Rectal smooth muscle tissue (tissue), 1 donor: Measurements from ENCODE around the gene SLIT1.

Experiments used
- H3K27ac ChIP-seq: one replicate; pipeline ENCODE4 v1.7.0; 2013; ENCODE audit warnings: low read depth, low read length, inconsistent platforms
- H3K27me3 ChIP-seq: one replicate; pipeline ENCODE4 v1.7.0; 2013; ENCODE audit warnings: low read length; ENCODE audit not compliant: control insufficient read depth, insufficient read depth
- H3K36me3 ChIP-seq: one replicate; pipeline ENCODE4 v1.7.0; 2013; ENCODE audit warnings: low read length; ENCODE audit not compliant: control insufficient read depth, insufficient read depth
- H3K4me1 ChIP-seq: one replicate; pipeline ENCODE4 v1.7.0; 2013; ENCODE audit warnings: low read length; ENCODE audit not compliant: control insufficient read depth, insufficient read depth
- H3K4me3 ChIP-seq: one replicate; pipeline ENCODE4 v1.7.0; 2013; ENCODE audit warnings: low read length
- H3K9ac ChIP-seq: one replicate; pipeline ENCODE4 v1.7.0; 2013; ENCODE audit warnings: low read length

Gene SLIT1

DNA sequence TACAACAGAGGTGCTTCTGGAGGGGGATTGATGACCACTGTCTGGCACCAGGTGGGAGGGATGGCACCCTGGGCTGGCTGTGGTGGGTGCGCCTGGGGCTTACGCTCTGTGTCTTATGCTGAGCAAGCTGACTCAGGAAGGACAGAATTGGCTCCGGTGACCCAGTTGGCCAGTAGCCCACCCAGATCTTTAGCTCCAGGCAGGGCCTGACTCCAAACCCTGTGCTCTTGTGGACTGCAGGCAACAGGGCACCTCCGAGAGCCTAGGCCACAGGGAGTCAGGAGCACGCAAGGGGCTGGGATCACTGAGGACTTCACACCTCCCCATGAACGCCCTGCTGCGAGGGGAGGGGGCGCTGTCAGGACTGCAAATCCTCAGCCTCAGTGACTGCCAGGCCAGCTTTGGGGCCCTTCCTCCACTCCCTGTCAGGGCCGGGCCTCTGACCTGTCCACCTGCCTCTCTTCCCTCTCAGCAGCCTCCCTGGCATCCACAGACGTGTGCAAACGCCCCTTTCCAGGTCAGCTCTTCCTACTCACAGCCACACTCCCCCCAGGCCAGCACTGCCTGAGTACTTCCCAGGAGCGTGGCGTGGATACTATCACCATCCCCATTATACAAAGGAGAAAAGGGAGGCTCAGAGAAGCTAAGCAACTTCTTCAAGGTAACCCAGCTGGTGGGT is 118.7 kb downstream of the SLIT1 start:
- H3K4me3 ChIP-seq = no peak overlapping the region
- H3K36me3 ChIP-seq = no peaks in the 10 kb centered on the region
- no peaks in the 10 kb centered on the region for H3K27me3 ChIP-seq
- H3K4me1 ChIP-seq = no peaks in the 10 kb centered on the region
- no peak overlapping the region for H3K9ac ChIP-seq
- no peak overlapping the region for H3K27ac ChIP-seq

DNA sequence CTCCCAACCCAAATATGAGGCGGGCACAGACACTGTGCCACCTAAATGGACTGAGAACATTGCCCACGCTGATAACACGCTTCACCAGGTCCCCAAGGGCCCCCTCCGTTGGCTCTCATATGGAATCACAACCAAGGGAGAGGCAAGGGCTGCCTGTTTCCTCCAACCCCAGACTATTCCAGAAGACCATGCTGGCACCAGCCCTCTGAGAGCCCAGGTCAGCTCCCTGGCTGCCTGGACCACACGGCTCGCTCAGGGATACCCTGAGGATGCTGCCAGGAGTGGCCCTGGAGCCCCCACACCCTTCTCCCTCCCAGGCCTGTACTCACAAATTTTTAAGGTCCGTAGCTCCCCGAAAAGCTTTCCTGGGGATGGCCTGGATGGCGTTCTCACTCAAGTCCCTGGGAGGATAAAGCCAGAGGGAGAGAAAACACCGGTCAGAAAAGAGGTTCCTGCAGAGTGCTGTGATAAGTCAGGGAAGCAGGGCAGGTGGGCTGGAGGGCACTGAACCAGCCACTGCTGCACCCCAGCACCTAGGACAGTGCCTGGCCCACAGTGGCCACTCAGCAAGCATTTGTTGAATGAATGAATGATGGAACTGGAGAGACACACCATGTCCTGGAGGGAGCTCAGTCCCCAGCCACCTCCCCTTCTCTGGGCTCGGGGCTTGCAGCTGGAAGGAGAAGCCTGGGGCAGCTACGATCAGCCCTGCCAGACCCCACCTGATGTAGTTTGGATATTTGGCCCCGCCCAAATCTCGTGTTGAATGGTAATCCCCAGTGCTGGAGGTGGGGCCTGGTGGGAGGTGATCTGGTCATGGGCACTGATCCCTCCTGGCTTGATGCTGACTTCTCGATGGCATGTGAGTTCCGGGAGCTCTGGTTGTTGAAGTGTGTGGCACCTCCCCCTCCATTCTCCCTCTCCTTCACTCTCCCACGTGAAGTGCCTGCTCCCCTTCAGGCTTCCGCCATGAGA is 119.8 kb downstream of the SLIT1 start:
- H3K4me1 ChIP-seq = no peaks in the 10 kb centered on the region
- no peak overlapping the region for H3K9ac ChIP-seq
- H3K27me3 ChIP-seq = no peaks in the 10 kb centered on the region
- no peak overlapping the region for H3K4me3 ChIP-seq
- no peaks in the 10 kb centered on the region for H3K36me3 ChIP-seq
- H3K27ac ChIP-seq = no peak overlapping the region

DNA sequence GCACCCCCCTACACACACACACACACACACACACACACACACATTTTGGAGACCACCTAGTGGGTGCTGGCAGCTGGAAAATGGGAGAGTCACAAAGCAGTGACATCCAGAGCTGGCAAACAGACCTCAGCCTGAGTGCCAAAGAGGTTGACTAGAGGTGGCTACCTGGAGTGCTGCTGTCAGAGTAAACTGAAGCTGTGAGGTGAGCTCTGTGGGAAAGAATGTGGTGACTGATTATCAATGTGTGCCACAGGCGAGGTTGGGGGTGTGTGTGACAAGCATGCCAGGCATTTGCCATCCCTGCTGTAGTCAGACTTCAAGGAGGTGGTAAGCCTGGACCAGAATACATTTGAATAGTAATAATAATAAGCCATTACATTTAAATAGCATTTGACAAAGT is 120.6 kb downstream of the SLIT1 start:
- no peak overlapping the region for H3K27ac ChIP-seq
- no peaks in the 10 kb centered on the region for H3K27me3 ChIP-seq
- no peaks in the 10 kb centered on the region for H3K36me3 ChIP-seq
- no peak overlapping the region for H3K4me3 ChIP-seq
- no peaks in the 10 kb centered on the region for H3K4me1 ChIP-seq
- no peak overlapping the region for H3K9ac ChIP-seq

DNA sequence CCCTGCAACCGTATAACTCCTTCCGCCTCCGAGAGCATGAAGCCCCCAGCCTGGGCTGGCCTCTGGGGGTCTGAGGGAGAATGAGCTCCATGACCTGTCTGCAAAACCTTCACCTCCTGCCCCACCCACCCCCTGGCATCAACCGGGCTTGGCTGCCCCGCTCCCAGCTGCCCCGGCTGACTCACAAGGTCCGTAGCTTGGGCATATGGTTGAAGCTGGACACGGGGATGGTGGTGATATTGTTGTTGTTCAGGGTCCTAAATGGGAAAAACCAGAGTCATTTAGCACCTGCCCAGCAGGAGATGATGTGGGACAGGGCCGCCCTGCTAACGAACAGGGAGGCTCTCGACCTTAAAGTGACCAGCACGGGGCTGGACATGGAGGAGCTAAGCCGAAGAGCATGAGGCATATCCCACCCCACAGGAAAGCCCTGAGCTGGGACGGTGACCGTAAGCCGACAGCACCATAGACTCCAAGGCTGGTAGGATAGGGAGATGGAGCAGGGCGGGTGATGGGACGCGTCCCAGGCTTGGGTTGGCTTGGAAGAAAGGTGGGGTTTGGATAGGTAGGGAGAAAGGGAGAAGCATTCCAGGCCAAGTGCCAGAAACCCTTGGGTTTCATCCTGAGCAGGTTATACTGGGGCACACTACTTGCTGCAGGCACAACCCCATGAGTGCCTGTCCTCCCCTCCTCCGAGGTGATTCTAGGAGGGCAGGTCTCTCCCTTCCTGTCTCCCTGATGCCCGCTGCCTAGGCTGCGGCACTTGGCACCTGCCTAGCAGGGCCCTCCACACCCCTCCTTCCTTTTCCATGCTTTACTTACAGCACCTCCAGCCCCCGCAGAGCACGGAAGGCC is 121.5 kb downstream of the SLIT1 start:
- Histone ChIP-seq H3K4me3 (no peak overlapping the region), H3K36me3 (no peaks in the 10 kb centered on the region), H3K4me1 (no peaks in the 10 kb centered on the region), H3K27me3 (no peaks in the 10 kb centered on the region), H3K9ac (no peak overlapping the region), H3K27ac (no peak overlapping the region)

DNA sequence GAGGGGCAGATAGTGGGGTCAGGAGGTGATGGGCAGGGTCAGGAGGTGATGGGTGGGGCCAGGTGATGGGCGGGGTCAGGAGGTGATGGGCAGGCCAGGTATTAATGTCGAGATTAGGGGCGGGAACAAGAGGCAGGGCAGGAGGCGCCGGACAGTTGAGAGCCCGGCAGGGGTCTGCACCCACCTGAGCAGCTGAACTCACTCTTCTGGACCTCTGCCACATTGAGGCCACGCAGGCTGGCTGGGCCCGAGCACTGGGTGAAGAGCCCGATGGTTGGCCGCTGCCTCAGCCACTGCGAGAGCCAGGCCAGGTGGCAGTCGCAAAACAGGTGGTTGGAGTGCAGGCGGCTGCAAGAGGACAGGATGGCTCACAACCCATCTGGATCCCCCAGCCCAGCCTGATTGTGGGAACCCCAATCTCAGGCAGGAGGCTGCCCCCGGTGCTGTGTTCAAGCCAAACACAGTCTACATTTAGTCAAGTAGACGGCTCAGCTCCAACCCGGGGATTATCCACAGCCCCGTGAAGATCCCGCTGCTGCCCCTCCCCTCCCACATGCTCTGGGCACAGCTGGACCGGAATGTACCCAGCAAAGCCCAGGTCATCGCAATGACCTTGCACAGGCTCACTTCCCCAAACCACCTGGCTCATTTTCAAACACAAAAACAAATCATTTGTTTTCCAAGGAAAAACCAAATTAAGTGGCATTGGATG is 122.3 kb downstream of the SLIT1 start:
- no peak overlapping the region for H3K27ac ChIP-seq
- no peaks in the 10 kb centered on the region for H3K4me1 ChIP-seq
- no peaks in the 10 kb centered on the region for H3K27me3 ChIP-seq
- H3K9ac ChIP-seq = no peak overlapping the region
- no peak overlapping the region for H3K4me3 ChIP-seq
- H3K36me3 ChIP-seq = no peaks in the 10 kb centered on the region

DNA sequence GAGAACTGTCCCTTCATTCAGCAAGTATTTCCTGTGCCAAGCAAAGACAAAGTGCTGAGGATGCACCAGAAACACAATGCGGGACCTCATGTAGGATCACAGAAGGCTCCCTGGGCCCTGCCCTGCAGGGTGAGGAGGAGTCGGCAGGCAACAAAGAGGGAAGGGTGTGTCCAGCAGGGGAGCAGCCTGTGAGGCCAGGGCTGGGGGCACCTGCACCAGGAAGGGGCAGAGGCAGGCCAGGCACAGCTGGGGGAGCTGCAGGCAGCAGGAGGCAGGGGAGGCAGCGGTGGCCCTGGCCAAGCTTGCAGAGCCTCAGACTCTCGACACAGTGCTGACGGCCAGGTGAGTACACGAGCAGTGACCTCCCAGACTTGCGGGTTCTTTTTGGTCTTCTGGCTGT is 123.3 kb downstream of the SLIT1 start:
- Histone ChIP-seq H3K4me1 (no peaks in the 10 kb centered on the region), H3K9ac (no peak overlapping the region), H3K36me3 (no peaks in the 10 kb centered on the region), H3K4me3 (no peak overlapping the region), H3K27ac (no peak overlapping the region), H3K27me3 (no peaks in the 10 kb centered on the region)

DNA sequence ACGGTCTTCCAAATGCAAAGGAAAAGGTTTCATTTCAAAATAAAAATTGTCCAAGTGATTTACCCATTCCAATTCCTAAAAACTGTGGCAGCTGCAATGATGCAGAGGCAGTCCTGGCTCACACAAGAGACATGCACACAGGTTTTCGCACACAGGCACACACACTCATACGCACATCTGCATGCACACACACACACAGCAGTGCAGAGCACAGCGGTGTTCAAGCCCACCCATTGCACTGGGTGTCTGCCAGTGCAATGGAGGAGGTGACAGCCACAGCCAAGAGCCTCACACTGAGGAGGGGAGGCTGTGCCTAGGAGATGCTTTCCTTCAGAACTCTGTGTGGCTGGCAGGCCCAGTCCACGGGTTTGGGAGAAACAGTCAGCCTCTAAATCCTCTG is 123.7 kb downstream of the SLIT1 start:
- H3K27me3 ChIP-seq = no peaks in the 10 kb centered on the region
- no peak overlapping the region for H3K9ac ChIP-seq
- no peak overlapping the region for H3K4me3 ChIP-seq
- H3K27ac ChIP-seq = no peak overlapping the region
- H3K36me3 ChIP-seq = no peaks in the 10 kb centered on the region
- H3K4me1 ChIP-seq = no peaks in the 10 kb centered on the region

DNA sequence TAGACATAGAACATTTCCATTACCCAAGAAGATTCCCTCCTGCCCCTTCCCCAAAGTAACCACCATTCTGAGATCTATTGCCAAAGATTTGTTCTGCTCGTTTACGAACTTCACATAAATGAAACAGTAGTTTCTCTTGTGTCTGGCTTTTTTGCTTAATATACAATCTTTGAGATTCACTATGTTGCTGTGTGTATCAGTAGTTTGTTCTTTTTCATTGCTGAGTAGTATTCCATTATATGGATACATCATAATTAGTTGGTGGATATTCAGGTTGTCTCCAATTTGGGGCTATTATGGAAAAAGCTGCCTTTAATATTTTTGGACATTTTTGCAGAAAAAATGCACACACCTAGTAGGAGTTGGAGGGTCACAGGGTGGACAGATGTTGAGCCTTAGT is 124.3 kb downstream of the SLIT1 start:
- H3K27me3 ChIP-seq = no peaks in the 10 kb centered on the region
- H3K4me1 ChIP-seq = no peaks in the 10 kb centered on the region
- no peak overlapping the region for H3K9ac ChIP-seq
- H3K27ac ChIP-seq = no peak overlapping the region
- H3K4me3 ChIP-seq = no peak overlapping the region
- no peaks in the 10 kb centered on the region for H3K36me3 ChIP-seq

DNA sequence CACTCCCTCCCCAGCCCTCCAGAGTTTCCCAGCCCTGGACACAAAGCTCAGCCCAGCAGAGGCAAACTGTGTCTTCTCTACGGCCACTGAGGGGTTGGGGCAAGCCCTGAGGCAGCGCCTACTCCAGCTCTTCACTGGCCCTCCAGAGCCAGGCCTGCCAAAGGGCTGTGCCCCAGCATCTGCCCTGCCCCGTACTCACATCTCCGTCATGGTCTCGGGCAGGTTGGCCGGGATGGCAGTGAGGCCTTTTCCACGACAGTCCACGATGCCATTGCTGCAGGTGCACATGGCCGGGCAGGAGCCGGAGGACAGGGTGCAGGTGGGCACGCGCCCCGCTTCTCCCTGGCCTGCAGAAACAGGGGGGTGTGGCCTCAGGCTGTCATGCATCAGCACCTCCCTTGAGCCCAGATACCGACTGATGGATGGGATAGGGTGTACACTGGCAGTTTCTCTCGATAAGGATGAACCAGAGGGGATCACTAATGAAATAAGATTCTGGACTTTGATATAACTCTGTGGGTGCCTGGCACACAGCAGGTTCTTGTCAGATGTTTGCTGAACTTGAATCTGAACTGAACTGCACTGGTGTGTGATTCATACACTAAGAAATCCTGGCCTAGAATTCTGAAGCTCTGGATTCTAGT is 125.2 kb downstream of the SLIT1 start:
- Histone ChIP-seq H3K4me3 (no peak overlapping the region), H3K27ac (no peak overlapping the region), H3K27me3 (no peaks in the 10 kb centered on the region), H3K36me3 (no peaks in the 10 kb centered on the region), H3K4me1 (no peaks in the 10 kb centered on the region), H3K9ac (no peak overlapping the region)

DNA sequence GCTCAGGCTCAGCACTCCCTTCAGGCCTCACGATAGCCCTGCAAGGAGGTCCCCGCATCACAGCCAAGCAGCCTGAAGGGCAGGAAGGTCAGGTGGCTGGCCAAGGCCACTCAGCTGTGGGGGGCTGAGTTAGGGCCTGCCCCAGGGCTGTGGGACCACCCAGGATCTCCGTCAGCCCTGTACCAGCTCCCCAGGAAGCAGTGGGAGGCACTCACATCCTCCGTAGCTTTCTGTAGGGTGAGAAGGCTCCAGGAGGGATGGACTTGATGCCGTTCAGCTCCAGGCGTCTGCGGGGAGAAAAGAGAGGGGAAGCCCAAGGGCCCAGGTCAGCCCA is 125.9 kb downstream of the SLIT1 start:
- Histone ChIP-seq H3K4me1 (no peaks in the 10 kb centered on the region), H3K4me3 (no peak overlapping the region), H3K27me3 (no peaks in the 10 kb centered on the region), H3K9ac (no peak overlapping the region), H3K36me3 (no peaks in the 10 kb centered on the region), H3K27ac (no peak overlapping the region)

DNA sequence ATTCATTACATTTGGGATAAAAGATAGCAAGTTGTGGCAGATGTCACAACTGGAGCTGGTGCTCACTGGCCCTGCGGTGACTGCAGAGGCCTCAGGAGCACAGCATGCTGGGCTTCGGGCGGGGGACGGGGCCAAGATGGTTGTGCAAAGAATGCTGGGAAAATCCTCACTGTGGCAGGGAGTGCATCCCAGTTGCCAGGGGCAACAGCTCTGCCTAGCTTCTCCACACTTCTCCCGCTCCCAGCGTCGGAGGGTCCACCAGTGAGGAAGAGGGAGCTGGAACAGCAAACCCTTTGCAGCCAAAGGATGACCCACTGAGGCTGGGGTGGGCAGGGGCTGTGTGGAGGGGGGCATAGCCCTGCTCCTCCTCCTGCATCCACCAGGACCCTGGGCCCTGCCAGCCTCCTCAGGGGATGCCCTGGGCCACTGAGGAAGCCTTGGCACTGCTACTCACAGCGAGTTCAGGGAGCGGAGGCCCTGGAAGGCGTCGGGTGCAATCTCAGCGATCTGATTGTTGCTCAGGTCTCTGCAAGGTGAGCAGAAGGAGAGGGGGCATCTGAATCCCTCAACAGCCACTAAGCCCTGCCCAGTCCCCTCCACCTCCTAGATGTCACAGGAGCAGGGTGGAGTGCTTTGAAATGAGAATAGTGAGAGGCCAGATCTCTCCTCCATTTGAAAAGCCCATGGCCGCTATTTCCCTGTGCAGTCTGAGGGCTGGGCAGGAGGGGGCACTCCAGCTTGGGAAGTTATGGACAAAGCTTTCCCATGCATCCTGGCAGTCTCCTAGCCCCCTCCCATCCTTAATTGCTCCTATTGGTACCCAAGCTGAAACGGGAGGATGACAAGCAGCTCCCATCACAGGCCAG is 126.5 kb downstream of the SLIT1 start:
- no peak overlapping the region for H3K27ac ChIP-seq
- no peaks in the 10 kb centered on the region for H3K4me1 ChIP-seq
- no peak overlapping the region for H3K4me3 ChIP-seq
- no peaks in the 10 kb centered on the region for H3K27me3 ChIP-seq
- H3K9ac ChIP-seq = no peak overlapping the region
- H3K36me3 ChIP-seq = no peaks in the 10 kb centered on the region
